COLO668 (cell line): ENCODE data around the gene ZC3H18.

Experiments used
- DNase-seq: peaks from one replicate; lab custom pipeline; 2025; ENCODE audit not compliant: unreplicated experiment; lab: John Stamatoyannopoulos, UW

The ZC3H18 gene

DNA sequence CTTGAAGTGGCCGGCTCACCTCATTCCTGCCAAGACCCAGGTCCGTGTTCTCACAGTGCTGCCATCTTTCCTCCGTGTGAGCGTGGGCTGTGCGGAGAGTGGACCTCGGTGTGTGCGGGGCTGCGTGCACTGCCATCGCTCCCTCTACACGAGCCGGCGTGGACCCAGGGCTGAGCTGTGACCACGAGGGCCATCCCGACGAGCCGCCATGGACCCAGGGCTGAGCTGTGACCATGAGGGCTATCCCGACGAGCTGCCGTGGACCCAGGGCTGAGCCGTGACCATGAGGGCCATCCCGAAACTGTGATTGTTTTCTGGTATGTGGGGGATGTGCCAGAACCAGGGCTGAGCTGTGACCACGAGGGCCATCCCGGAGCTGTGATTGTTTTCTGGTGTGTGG is 101.6 kb downstream of the ZC3H18 start:
- no peak for DNase-seq

GRCh38 chr16:88672776-88673175 is 102.6 kb downstream of the ZC3H18 start:
- DNase-seq, result peak; percentile 54

GRCh38 chr16:88673716-88674379 is 103.6 kb downstream of the ZC3H18 start:
- no peak for DNase-seq

DNA sequence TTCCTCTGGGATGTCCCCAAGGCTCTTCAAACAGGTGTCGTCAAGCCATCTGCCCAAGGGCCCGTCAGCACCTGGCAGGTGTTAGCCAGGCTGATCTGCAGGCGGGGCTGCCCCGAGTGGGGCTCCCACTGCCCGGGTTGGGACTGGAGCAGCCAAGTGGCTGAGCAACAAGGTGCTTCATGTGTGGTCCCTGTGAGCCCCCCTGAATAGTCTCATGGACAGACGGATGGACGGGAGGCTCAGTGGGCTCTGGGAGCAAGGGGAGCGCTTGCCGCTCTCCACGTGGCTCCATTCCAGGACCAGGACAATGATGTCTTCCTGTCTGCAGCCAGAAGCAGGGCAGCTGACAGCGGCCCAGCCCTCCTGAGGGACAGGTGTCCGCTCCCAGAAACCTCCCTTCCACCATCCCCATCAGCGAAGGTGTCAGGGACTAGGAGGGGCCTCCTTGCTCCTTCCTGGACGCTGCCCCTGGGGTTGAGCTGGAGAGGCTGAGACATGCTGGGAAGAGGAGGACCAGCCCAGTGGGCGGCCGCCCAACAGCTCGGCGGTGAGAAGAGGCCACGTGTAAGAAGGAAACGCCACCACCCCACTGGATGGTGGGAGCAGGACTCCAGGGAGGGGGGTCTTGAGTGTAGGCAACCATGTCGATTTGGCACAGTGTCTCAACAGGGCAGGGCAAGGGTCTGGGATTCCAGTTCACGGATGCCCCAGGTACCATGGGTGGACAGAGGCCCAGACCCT is 106.5 kb downstream of the ZC3H18 start:
- DNase-seq, result no peak

GRCh38 chr16:88677721-88678120 is 107.5 kb downstream of the ZC3H18 start:
- no peak for DNase-seq

DNA sequence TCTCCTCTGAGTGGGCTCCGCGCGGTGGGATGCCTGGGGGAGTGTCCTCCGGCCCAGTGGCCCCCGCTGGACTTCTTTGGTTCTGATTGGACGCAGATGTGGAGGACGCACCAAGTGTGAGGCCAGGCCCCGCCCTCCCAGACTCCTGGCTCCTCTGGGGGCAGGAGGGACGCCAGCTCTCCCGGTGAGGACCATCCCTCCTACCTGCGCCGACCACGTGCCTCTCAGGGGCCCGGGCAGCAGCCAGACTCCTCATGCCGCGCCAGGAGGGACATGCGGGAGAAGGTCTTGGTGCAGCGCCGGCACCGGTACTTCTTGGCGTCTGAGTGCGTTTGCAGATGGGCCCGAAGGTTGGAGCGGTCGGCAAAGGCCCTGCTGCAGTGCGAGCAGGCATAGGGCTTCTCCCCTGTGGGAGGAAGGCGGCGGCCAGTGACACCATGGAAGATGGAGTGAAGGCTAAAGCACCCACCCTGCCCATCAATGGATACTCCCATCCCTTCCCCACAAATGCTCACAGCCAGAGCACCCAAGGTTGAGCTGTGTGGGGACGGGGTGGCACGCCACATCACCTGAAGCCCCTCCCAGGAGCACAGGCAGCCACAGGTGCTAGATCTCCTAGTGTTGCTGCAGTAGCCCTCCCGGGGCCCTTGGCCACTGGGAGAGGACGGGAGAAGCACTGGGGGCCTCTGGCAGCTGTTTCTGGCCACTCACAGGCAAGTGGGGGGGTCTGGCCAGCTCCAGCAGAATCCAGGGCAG is 108.2 kb downstream of the ZC3H18 start:
- no peak for DNase-seq

DNA sequence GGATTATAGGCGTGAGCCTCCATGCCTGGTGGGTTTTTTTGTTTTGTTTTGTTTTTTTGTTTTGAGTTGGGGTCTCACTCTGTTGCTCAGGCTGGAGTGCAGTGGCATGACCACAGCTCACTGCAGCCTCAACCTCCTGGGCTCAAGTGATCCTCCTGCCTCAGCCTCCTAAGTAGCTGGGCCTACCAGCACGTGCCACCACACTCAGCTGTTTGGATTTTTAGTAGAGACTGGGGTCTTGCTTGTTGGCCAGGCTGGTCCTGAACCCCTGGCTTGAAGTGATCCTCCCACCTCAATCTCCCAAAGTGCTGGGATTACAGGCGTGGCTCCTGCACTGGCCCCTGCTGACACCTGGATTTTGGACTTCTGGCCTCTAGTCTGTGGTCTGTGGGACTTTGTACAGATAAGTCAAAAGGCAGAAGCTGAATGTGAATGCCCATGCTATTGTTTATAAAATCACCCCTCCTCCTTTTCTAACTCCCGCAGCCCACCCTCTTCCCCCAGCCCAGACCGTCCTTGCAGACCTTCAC is 110.4 kb downstream of the ZC3H18 start:
- no peak for DNase-seq

GRCh38 chr16:88681084-88681680 is 111.0 kb downstream of the ZC3H18 start:
- peak; percentile 52 for DNase-seq
